ENCODE measurements around the gene CTNNA1.
"Not testable (repeated sequence)": the region's sequence is repeated elsewhere in the genome, so short reads cannot be mapped to it uniquely, and the experiment has no call there.

CTNNA1 gene

DNA sequence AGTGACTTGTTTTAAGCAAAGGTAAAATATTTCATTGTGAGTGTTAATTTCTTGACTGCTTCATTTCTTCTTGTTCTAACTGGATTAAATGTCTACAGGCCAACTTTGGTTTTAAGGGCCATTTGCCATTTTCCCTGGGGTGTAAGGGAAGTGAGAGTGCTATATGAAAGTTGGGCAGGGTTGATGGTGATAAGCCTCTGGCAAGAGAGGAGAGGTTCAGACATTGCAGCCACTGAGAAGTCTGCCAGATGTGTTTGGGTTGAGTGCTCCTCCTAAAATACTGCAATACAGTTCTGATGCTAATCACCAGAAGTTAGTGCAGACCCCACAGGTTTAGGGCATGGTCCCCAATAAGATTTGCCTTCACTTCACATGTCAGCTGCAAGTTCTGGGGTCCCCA is 136.8 kb downstream of the CTNNA1 start:
- DNase-seq (ENCODE audit: low read depth in 2 of 2, low spot score in 1 of 2) = no peak

DNA sequence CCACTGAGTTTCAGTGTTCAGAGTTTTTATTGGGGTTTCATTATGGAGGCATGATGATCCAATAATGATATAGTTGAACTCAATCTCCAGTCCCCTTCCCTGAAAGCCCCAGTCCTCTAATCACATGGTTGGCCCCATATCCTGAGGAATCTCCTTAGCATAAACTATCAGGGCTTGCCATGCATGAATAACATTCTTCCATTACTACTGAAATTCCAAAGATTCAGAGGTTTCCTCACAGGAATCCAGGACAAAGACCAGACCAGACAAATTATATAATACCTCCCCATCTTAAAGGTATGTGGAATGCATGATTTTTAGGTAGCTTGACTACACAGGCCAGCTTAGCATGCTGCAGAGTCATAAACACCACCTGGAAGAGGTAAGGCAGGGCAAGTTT is 137.4 kb downstream of the CTNNA1 start:
- DNase-seq (ENCODE audit: low read depth in 2 of 2, low spot score in 1 of 2) = no peak

DNA sequence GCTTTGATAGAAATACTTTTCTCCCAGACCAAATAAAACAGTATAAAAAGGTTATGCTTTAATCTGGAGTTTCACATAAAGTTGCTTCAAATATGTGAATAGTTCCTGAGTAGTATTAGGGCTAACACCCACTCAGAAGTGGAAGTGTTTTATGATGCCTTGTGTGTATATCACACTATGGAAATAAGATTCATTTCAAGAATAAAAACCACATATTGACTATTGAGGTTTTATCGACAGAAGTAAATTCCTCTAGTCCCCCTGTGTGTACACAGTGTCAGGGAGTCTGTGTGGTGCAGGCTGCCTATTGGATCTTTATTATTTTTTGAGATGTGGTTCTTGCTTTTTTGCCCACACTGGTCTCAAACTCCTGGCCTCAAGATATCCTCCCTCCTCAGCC is 142.7 kb downstream of the CTNNA1 start:
- DNase-seq (ENCODE audit: low read depth in 2 of 2, low spot score in 1 of 2) = no peak

DNA sequence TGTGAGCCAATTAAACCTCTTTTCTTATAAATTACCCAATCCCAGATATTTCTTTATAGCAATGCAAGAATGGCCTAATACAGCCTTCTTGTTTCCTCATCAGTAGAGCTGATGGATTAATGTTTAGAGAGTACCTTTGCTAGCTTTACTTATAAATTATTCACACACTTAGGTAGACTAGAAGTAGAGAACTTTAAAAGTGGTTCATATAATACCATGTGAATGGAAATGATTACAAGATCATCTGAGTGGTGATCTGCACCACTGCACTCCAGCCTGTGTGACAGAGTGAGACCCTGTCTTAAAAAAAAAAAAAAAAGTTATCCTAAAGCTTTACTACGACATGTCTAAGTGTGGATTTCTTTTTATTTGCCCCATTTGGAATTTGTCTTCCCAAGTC is 145.1 kb downstream of the CTNNA1 start:
- DNase-seq (ENCODE audit: low read depth in 2 of 2, low spot score in 1 of 2) = no peak

DNA sequence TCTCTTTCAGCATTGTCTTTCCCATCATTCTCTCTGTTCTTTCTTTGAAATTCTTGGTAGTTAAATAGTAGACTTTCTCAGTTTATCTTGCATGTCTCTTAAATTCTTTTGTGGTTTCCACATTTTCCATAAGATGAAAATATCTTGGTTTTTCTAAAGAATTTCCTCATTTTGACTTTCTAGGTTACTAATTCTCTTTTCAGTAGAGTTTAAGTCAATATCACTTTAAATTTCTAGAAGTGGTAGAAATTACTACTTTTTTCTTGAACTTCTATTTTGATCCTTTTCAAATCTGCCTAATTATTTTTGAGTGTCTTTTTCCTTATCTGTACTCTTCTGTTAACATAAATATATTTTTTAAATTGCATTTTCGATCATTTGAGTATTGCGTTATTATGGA is 145.5 kb downstream of the CTNNA1 start:
- no peak for DNase-seq (ENCODE audit: low read depth in 2 of 2, low spot score in 1 of 2)

DNA sequence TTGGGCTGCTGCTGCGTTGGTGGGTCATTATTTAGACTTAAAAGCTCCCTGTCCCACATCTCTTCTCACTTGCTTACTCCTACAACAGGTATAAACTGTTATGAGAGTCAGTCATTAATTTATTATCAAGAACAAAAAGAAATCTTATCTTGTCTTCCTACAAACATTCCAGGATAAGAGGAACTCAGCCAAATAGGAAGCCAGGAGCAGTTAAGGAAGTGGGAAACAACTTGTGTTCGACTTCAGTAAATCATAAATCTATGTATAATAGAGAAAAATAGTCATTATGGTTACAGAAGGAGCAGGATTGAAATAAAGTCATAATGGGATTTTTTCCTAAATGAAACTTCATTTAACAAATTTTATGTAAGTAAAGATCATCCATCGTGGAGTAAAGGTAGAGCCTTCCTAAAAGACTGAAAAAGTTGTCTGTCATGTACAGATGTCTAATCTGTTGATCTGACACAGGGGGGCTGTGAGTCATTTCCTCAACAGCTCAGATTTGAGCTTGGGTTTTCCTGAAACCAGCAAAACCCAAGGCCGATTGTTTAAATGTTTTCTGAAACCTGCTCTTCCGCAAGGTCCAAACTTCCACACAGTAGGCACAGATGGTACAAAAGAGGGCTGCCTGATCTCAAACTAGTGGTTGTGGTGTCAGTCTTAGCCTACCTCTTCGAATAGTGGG is 147.2 kb downstream of the CTNNA1 start:
- no peak for DNase-seq (ENCODE audit: low read depth in 2 of 2, low spot score in 1 of 2)

DNA sequence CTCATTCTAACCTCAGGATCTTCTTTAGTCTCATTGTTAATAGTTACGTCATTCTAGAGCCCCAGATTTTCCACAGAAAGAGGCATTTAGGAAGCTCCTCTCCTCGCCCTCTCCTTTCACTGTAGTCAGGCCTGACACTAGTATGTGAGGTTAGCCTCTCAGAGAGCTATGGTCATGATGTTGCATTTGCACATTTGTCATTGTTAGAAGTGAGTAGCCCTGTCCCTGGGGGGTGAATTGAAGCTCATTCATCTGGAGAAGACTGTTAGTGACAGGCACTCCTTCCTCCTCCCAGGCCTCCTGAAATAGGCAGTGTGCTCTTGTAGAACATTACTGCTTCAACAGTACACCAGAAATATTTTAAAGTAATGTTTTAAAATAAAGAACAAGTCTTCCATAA is 148.5 kb downstream of the CTNNA1 start:
- no peak for DNase-seq (ENCODE audit: low read depth in 2 of 2, low spot score in 1 of 2)

DNA sequence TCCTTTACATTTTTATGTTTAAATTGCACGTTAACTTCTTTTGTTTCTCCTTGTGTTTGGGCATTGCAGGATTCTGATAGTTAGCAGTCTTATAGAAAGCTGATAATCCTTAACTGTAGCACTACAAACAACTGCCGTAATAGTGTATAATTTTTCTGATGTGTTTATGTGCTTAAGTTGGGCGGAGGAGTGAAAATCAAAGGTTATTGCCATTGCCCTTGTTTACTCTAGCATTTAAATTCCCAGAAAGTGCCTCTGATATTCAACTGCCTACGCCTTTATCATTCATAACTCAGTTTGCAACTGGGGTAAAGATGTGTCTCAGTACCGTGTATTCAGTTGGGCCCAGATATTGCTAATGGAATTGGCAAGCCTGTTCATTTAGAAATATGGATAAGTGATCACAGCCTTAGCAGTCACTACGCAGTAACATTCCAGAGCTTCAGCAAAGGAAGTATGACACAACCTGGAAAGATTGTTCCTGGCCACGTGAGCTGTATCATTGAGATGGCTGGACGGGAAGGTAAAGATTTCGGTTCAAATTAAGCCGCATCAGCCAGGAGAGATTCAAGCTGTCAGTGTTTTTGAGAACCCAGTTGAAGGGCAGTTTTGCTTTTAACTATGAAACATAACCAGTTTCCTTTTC is 150.0 kb downstream of the CTNNA1 start:
- DNase-seq (ENCODE audit: low read depth in 2 of 2, low spot score in 1 of 2) = no peak

DNA sequence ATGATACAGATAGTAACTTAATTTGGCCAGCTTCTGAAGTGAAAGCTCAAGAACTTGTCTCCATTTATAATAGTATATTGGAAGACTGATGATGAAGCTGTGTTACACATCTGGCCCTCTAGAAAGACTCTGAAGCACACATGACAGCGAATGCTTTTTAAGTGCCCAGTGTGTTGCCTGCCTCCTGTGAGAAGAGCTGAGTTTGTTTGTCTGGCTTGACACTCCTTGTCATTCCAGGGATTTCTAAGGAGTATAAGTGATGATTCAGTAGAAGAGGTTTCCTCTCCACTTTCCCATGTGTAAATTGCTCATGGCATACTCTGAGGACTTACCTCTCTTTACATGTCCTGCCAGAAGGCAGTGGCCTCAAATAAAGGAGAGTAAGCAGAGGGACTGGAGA is 152.3 kb downstream of the CTNNA1 start:
- DNase-seq (ENCODE audit: low read depth in 2 of 2, low spot score in 1 of 2) = no peak

DNA sequence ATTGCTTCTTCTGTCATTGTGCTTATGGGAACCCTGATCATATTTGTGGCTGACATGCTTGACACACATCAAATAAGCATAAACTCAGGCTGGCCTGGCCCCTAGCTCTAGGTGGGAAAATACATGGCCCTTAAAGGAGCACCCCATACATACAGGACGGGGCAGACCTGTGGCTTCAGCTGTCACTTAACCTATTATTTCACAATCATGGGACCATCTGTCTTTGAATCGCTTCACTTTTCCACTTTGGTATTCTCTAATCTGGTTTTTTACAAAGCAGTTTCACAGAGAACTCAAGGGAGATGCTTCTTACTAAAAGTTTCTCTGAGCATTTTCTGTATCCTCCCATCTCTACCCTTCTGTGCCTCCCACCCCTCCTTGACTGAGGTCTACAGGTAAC is 156.5 kb downstream of the CTNNA1 start:
- DNase-seq (ENCODE audit: low read depth in 2 of 2, low spot score in 1 of 2) = no peak

DNA sequence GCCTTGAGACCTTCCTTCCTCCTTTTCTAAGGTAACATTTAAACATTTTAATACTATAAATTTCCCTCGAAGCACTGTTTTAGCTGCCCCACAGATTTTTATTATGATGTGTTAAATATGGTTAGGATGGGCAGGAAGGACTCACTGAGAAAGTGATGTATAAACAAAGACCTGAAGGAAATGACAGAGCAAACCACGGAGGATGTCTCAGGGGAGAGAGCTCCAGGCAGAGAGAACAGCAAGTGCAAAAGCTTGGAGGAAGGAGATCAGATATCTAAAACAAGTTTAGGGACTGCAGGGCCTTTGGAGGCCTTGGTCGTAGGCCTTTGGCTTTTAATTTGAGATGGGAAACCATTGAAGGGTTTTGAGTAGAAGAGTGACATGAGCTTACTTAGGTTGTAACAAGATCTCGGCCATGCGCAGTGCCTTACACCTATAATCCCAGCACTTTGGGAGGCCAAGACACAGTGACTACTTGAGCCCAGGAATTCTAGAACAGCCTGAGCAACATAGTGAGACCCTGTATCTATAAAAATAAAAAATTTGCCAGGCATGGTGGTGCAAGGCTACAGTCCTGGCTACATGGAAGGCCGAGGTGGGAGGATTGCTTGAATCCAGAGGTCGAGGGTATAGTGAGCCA is 157.4 kb downstream of the CTNNA1 start:
- DNase-seq (ENCODE audit: low read depth in 2 of 2, low spot score in 1 of 2) = no peak

DNA sequence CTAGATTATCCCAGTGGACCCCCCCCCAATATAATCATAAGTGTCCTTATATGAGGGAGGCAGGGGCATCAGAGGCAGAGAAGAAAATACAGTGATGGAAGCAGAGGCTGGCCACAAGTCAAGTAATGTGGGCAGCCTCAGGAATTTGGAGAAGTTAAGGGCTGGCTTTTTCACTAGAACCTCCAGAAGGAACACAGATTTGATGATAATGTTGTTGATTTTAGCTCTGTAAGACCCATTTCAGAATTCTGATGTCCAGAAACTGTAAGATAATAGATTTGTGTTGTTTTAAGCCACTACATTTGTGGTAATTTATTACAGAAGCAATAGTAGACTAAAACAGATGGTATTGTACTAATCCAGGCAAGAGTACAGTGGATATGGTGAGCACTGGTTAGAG is 158.2 kb downstream of the CTNNA1 start:
- no peak for DNase-seq (ENCODE audit: low read depth in 2 of 2, low spot score in 1 of 2)

DNA sequence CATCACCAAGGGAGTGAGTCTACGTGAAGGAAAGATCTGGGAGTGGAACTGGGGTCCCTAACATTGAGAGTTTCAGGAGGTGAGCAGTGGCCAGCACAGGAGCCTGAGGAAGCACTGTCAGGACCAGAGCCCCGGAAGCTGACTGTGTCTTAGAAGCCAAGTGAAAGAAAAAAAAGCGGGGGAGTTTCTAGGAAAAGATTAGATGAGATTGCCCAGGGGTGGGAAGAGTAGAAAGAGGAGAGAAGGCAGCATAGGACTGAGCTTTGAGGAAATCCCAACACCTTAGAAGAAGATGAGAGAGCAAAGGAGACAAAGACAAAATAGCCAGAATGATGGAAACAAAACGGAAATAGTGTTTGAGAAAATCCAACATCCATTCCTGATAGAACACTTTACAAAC is 158.9 kb downstream of the CTNNA1 start:
- DNase-seq (ENCODE audit: low read depth in 2 of 2, low spot score in 1 of 2) = no peak

DNA sequence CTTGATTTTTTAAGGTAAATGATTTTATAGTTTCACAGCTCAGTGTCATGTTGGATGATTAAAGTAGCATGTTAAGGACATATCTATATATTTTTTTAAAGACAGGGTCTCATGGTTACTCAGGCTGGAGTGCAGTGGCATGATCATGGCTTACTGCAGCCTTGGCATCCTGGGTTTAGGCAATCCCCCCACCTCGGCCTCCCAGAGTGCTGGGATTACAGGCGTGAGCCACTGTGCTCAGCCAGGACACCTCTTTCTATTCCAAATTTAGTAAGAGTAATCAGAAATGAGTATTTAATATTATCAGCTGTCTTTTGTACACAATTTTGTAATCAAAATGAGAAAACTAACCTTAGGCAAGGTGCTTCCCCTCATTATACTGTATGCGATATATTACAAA is 160.5 kb downstream of the CTNNA1 start:
- DNase-seq (ENCODE audit: low read depth in 2 of 2, low spot score in 1 of 2) = no peak

DNA sequence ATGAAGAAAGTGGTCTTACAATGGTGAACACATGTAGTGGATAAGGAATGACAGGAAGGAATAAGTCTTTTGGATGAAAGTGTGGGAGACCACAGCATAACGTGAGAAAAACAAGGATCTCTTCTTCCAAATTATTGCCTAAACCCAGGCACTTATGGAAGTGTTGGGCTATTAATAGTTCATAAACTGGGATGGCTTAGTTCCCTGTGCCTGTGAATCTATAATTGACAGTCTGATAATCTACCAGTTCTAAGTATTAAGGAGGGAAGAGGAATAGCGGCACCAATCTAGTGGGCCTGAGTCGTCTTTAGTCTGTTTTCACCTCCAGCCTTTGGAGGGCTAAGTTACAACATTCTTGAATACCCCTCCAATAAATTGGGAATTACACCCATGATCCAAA is 161.1 kb downstream of the CTNNA1 start:
- DNase-seq (ENCODE audit: low read depth in 2 of 2, low spot score in 1 of 2) = no peak

DNA sequence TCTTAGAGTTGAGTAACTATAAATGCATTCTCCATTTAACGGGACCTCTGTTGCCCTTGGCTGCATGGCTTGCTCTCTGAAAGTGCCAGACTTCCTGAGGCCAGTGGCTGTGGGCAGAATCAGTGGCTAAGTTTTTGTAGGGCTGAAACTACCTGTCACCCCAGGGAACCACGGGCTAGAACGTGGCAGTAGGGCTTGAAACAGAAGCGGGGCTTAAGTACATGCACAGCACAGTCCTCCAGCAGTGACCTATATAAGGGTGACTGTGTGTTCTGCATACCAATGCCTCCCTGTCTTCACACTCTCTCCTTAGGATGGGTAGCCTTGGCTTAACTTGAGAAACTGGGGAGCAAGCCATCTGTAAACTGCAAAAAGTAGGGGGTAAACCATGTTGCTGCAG is 165.5 kb downstream of the CTNNA1 start:
- DNase-seq (ENCODE audit: low read depth in 2 of 2, low spot score in 1 of 2) = no peak

DNA sequence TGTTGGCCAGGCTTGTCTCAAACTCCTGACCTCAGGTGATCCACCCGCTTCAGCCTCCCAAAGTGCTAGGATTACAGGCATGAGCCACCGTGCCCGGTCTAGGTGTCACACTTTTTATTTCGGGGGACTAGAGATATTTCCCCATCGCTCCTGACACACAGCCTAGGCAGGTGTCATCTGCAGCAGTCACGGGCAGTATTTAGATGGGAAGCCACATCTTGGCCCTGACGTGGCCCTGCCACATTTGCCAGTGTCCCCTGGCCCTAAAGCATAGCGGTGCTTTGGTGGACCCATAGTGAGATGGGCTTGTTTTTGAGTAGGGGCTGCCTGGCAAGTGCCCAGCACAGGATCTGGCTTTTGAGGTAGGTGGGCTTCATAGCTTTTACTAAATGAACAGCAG is 167.0 kb downstream of the CTNNA1 start:
- no peak for DNase-seq (ENCODE audit: low read depth in 2 of 2, low spot score in 1 of 2)

DNA sequence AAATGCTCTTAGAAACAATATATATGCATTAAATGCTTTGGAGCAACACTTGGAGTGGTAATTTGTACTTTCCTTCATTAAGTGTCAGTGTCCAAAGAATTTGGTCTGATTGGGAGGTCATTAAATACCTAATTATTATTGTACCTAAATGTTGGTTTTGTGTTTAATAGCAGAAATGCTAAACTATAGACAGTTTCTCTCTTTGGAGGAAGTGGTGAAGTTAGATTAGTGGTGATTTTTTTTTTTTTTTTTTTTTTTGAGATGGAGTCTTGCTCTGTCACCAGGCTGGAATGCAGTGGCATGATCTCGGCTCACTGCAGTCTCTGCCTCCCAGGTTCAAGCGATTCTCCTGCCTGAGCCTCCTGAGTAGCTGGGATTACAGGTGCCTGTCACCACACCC is 168.1 kb downstream of the CTNNA1 start:
- not testable (repeated sequence) for DNase-seq (ENCODE audit: low read depth in 2 of 2, low spot score in 1 of 2)

DNA sequence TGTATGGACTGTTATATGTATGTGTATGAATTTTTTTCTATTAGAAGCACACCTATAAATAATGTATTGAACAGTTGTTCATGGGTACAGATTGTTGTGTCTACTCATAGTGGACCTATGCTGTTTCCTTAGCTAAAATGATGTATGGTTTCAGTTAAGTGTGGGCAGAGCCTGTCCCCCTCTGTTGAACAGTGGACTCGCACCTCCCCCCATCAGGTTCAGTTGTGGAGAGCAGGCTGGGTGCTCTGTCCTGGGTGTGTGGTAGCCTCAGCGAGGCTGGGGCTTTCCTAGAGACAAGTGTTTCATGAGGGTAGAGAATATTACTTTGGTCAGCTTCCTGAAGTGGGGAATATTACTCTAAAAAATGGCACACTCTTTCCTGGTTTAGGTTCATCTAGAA is 169.3 kb downstream of the CTNNA1 start:
- no peak for DNase-seq (ENCODE audit: low read depth in 2 of 2, low spot score in 1 of 2)

DNA sequence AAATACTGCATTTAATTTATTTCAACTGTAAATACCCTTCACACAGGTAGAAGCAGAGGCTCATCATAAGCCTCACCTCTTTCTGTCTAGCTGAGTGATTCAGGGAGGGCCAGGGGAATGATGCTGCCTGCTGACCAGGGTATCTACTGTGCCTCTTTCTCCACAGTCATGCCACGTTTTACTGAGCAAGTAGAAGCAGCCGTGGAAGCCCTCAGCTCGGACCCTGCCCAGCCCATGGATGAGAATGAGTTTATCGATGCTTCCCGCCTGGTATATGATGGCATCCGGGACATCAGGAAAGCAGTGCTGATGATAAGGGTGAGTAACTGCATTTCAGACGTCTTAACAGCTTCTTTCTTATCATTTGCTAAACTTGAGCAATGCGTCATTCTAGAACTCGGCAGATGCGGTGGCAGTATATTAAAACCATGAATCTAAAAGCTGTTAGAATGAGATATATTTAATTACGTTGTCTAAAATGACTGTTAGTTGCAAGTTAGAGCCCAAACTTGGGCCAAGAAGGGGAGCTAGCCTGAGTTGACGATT is 171.9 kb downstream of the CTNNA1 start:
- no peak for DNase-seq (ENCODE audit: low read depth in 2 of 2, low spot score in 1 of 2)

DNA sequence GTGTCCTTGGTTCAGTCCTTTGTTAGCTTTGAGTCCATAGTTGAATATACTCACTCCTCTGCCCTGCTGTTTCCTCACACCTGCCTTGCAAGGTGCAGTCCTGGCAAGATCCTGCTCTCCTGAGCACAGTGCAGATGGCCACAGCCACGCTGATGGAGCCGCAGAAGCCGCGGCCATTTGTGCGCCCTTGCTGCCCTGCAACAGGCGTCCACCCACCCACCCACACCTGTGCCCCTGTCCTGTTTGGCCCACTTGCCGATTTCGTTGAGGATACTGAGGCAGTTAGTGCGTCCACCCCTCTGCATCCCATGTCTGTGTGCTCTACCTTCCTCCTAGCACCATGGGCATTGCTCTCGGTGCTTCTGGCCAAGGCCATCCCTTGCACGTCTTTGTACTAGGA is 173.0 kb downstream of the CTNNA1 start:
- no peak for DNase-seq (ENCODE audit: low read depth in 2 of 2, low spot score in 1 of 2)

DNA sequence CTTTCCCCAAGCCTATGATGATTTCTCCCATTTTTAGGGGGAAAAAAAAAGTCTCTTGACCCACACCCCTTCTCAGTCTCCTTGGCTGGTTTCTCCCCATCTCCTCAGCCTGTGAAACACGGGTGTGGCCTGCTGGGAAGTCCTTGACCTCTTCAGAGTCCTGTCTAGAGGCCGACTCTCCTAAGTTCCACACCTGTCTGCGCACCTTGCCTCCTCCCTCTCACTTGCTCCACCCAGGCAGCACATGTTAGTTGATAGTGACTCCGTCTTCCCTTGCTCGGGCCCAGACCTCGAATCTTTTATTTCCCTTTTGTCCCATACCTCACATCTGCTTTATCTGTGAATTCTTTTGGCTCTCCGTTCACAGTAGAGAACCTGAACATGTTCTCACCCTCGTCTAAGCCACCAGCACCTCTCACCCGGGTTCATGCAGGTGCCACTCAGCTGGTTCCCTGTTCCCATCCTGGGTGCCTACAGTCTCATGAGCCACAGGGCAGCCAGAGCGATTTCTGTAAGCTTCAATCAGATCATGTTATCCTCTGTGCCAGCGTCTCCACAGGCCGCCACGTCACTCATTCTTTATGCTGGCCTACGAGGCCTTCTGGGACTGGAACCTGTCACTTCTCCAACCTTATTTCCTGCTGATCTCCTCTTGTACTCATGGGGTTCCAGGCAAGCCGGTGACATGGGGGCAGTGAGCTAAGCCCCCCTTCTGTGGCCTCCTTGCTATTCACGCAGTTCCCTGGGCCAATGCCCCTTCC is 173.6 kb downstream of the CTNNA1 start:
- no peak for DNase-seq (ENCODE audit: low read depth in 2 of 2, low spot score in 1 of 2)

Data from stimulated activated CD8-positive, alpha-beta memory T cell treated with anti-CD3 and anti-CD28 coated beads, Interleukin-4, amount 100 ng/mL, for 4 hours (primary cell).